PFSK-1 (cell line): ENCODE data around the gene U2AF1L4.

Source experiments
- POLR2AphosphoS5 ChIP-seq: IDR thresholded peaks from 2 replicates; pipeline ENCODE4 v1.6.1; 2012; ENCODE audit warnings: low read depth, mild to moderate bottlenecking, control low read depth, low read length, moderate library complexity
- TF ChIP-seq, protein P1 (sequence below), 2 experiments: IDR thresholded peaks; 2 replicates each; pipeline versions ENCODE4 v1.6.1 to v1.8.0; 2011 to 2012; ENCODE audit warnings: low read depth in 2 of 2, low read length in 2 of 2, control low read depth in 1 of 2, inconsistent platforms in 1 of 2, mild to moderate bottlenecking in 1 of 2, moderate library complexity in 1 of 2; ENCODE audit not compliant: insufficient read depth in 1 of 2

DNA sequence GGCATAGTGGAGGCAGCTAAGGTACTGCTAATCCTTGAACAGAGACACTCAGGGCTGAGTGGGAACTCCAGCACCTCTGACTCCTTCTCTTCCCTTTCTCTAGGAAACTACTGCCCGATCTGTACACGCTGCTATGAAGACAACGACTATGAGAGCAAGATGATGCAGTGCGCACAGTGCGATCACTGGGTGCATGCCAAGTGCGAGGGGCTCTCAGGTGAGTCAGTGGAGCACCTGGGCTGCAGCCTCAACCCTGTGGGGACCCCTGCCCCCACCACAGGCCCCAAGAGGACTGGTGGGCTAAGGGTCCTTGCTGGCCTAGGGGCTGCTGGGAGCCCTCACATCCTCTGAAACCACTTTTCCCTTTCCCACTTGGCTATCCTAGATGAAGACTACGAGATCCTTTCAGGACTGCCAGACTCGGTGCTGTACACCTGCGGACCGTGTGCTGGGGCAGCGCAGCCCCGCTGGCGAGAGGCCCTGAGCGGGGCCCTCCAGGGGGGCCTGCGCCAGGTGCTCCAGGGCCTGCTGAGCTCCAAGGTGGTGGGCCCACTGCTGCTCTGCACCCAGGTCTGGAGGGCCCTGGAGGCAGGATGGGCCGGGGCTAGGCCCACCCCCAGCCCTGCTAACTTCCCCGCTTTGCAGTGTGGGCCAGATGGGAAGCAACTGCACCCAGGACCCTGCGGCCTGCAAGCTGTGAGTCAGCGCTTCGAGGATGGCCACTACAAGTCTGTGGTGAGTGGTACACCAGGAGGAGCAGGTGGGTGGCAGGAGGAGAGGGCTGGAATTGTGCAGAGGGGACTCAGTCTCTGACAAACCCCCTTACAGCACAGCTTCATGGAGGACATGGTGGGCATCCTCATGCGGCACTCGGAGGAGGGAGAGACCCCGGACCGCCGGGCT is 17.9 kb downstream of the U2AF1L4 start:
- TF ChIP-seq, protein P1, sequence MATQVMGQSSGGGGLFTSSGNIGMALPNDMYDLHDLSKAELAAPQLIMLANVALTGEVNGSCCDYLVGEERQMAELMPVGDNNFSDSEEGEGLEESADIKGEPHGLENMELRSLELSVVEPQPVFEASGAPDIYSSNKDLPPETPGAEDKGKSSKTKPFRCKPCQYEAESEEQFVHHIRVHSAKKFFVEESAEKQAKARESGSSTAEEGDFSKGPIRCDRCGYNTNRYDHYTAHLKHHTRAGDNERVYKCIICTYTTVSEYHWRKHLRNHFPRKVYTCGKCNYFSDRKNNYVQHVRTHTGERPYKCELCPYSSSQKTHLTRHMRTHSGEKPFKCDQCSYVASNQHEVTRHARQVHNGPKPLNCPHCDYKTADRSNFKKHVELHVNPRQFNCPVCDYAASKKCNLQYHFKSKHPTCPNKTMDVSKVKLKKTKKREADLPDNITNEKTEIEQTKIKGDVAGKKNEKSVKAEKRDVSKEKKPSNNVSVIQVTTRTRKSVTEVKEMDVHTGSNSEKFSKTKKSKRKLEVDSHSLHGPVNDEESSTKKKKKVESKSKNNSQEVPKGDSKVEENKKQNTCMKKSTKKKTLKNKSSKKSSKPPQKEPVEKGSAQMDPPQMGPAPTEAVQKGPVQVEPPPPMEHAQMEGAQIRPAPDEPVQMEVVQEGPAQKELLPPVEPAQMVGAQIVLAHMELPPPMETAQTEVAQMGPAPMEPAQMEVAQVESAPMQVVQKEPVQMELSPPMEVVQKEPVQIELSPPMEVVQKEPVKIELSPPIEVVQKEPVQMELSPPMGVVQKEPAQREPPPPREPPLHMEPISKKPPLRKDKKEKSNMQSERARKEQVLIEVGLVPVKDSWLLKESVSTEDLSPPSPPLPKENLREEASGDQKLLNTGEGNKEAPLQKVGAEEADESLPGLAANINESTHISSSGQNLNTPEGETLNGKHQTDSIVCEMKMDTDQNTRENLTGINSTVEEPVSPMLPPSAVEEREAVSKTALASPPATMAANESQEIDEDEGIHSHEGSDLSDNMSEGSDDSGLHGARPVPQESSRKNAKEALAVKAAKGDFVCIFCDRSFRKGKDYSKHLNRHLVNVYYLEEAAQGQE (IDR thresholded peaks at IDR 0.05; ENCODE audit: insufficient read depth in 1 of 2, low read depth in 2 of 2, low read length in 2 of 2) = no peak
- no peak for TF ChIP-seq POLR2AphosphoS5
